BE2C (cell line): Measurements from ENCODE around the gene IER3.
A peak's percentile ranks its signal among the peaks of the same experiment; 100 is the strongest.

Source experiments
- DNase-seq: peaks from one replicate; pipeline ENCODE4 v3.0.0-alpha.2; 2020
- H3K27me3 ChIP-seq: fragments of 250-450 bp; sonication (Bioruptor Pico); 2 replicates; pipeline ENCODE4 v1.5.1; 2020; ENCODE audit warnings: mild to moderate bottlenecking
- H3K36me3 ChIP-seq: fragments of 250-450 bp; sonication (Bioruptor Pico); 2 replicates; pipeline ENCODE4 v1.5.1; 2020; ENCODE audit warnings: mild to moderate bottlenecking
- H3K4me1 ChIP-seq: fragments of 250-450 bp; sonication (Bioruptor Pico); 2 replicates; pipeline ENCODE4 v1.5.1; 2020
- H3K4me3 ChIP-seq: 2 replicates; pipeline ENCODE4 v1.5.1; 2011; ENCODE audit warnings: low read depth, low read length
- H3K9me3 ChIP-seq: fragments of 250-450 bp; sonication (Bioruptor Pico); 2 replicates; pipeline ENCODE4 v1.5.1; 2020
- CTCF ChIP-seq: IDR thresholded peaks from 2 replicates; pipeline ENCODE4 v1.5.1; 2012; ENCODE audit warnings: mild to moderate bottlenecking, low read depth, low read length

Gene IER3

GRCh38 chr6:30738532-30738931 is 5.8 kb downstream of the IER3 start:
- DNase-seq, result no peak
- Histone ChIP-seq H3K4me1 (peaks cover 5% of the 10 kb centered on the region; the same call in 1 of the 2 replicates), H3K4me3 (no peak overlapping the region), H3K9me3 (no peaks in the 10 kb centered on the region), H3K27me3 (no peaks in the 10 kb centered on the region), H3K36me3 (peaks cover 47% of the 10 kb centered on the region)
- TF ChIP-seq CTCF, result no peak

GRCh38 chr6:30735668-30736314 is 8.6 kb downstream of the IER3 start:
- Histone ChIP-seq H3K27me3 (no peaks in the 10 kb centered on the region), H3K4me3 (no peak overlapping the region), H3K4me1 (no peaks in the 10 kb centered on the region), H3K36me3 (peaks cover 53% of the 10 kb centered on the region), H3K9me3 (no peaks in the 10 kb centered on the region)
- DNase-seq, result no peak
- no peak for TF ChIP-seq CTCF

- Histone ChIP-seq H3K4me3 (no peak overlapping the region), H3K4me1 (peaks cover 7% of the 10 kb centered on the region; the same call in 1 of the 2 replicates), H3K36me3 (peaks cover 51% of the 10 kb centered on the region), H3K9me3 (no peaks in the 10 kb centered on the region), H3K27me3 (no peaks in the 10 kb centered on the region)
- no peak for DNase-seq
- TF ChIP-seq CTCF, result no peak
Measured at GRCh38 chr6:30732237-30732943, 12.0 kb downstream of the IER3 start.

- peak; percentile 80 for TF ChIP-seq CTCF
- Histone ChIP-seq H3K27me3 (no peaks in the 10 kb centered on the region), H3K4me3 (peak overlapping the region; percentile 44), H3K36me3 (peaks cover 49% of the 10 kb centered on the region), H3K9me3 (no peaks in the 10 kb centered on the region), H3K4me1 (peaks cover 7% of the 10 kb centered on the region; the same call in 1 of the 2 replicates)
- DNase-seq, result peak; percentile 89
Measured at GRCh38 chr6:30730601-30731435, 13.5 kb downstream of the IER3 start.

GRCh38 chr6:30727920-30728553 is 16.3 kb downstream of the IER3 start:
- H3K4me1 ChIP-seq, result peaks cover 9% of the 10 kb centered on the region
- H3K9me3 ChIP-seq, result no peaks in the 10 kb centered on the region
- no peak; the same call in 1 of the 2 replicates for TF ChIP-seq CTCF
- H3K36me3 ChIP-seq, result peaks cover 67% of the 10 kb centered on the region
- no peaks in the 10 kb centered on the region for H3K27me3 ChIP-seq
- no peak overlapping the region for H3K4me3 ChIP-seq
- no peak for DNase-seq
